NCI-H2227 (cell line): ENCODE data around the gene LPAR2.
"Not testable (repeated sequence)": the region's sequence is repeated elsewhere in the genome, so short reads cannot be mapped to it uniquely, and the experiment has no call there.

Experiments
- DNase-seq: peaks from one replicate; lab custom pipeline; 2025; ENCODE audit not compliant: unreplicated experiment; lab: John Stamatoyannopoulos, UW

Gene LPAR2

DNA sequence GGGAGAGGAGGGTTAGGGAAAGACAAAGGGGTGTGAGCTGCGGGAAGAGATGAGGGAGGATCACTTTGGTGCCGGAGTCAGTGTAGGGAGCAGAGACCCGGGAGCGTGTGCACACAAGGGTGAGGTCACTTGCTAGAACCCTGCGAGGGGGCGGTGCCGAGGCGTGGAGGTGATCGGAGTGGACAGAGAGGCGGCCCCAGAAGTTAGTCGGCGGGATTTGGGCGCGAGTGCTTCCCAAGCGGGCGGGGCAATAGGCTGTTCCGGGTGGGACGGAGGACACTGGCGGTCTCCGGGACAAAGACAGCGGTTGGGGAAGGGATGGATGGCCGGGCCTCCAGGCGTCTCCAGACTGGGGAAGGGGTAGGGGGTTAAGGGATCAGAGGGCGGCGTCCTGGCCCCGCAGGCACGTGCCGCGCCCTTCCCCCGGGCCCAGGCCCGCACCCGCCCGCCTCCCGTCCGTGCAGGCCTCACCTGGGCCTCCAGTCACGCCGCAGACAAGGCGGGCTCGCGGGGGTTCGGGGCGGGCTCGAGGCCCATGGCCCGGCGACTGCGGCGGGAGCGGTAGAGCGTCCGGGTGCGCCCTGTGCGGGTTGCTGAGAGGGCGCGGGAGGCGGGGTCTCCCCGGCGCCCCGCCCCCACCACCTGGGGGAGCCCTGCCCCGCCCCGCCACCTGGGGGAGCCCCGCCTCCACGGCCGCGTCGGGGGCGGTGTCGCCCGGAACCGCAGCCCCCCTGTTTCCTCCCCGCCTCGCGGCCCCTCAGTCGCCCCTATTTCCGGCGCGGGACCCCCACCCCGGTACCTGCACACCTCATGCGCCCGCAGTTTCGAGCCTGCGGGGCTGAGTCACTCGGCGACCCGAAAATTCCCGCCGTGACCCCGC, at the start of gene LPAR2:
Gene LPAR2, minus strand, starts transcription at position 600 of the 880 bp plus-strand sequence. CDS start 945 bp downstream, outside the sequence.
- DNase-seq: peak; percentile 80

GRCh38 chr19:19677579-19677978, 49.6 kb upstream of the LPAR2 start:
- DNase-seq: no peak

- no peak for DNase-seq
These were observed 46.3 kb upstream of the LPAR2 start for GRCh38 chr19:19674315-19674714.

DNA sequence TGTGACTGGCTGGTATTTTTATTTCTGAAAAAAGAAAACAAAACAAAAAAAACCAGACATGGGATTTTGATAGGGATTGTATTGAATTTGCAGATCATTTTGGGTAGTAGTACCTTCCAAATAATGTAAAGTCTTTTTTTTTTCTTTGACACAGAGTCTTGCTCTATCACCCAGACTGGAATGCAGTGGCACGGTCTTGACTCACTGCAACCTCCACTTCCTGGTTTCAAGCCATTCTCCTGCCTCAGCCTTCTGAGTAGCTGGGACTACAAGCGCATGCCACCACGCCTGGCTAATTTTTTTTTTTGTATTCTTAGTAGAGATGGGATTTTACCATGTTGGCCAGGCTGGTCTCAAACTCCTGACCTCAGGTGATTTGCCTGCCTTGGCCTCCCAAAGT, 44.8 kb upstream of the LPAR2 start:
- DNase-seq: no peak

GRCh38 chr19:19670070-19670551, 42.1 kb upstream of the LPAR2 start:
- no peak for DNase-seq

GRCh38 chr19:19668230-19669012, 40.4 kb upstream of the LPAR2 start, which contains the start of gene ZNF101:
ZNF101 (plus strand) TSS chr19:19668839; CDS start chr19:19668964, 125 bp downstream.
- peak; percentile 92 for DNase-seq

GRCh38 chr19:19665420-19665948, 37.5 kb upstream of the LPAR2 start:
- DNase-seq: not testable (repeated sequence)

GRCh38 chr19:19663256-19664120, 35.5 kb upstream of the LPAR2 start, which contains the start of gene ATP13A1:
ATP13A1 (minus strand) TSS chr19:19663676; CDS start chr19:19663666, 10 bp downstream.
- DNase-seq: peak; percentile 97

DNA sequence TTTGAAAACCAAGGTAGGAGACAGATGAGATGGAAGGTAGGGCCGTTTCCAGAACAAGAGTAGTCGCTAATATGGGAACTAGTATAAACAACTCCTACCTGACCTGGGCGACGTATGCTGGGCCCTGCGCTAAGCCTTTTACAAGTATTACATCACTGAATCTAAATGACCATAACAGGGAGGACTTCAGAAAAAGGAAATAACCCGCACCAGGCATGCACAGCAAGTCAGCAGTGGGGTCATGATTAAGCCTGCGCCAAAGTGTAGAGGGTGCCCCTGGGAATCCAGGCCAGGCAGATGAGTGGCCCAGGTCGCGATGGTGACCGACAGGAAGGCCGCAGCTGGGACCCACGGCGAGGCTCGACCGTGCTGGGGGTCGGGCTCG, 34.8 kb upstream of the LPAR2 start:
- DNase-seq: no peak

DNA sequence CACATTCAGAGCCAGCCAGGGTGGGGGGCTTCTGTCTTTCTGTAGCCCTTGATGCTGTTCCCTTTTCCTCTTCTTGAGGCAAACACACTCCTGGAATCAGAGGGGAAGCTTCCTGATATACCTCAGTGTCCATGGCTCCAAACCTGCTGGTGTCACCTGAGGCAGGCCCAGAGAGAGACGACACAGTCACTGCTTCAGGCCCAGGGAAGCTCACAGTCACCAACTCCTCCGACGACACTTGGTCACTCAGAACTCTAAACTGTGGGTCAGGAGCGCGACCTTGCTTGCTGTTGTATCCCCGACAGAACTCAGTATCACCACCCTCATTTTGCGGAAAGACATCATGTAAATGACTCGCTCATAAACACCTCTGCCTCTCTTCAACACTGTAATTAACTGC, 34.3 kb upstream of the LPAR2 start:
- no peak for DNase-seq

GRCh38 chr19:19661675-19662251, 33.7 kb upstream of the LPAR2 start:
- peak; percentile 52 for DNase-seq

GRCh38 chr19:19661141-19661674, 33.2 kb upstream of the LPAR2 start:
- DNase-seq: no peak

DNA sequence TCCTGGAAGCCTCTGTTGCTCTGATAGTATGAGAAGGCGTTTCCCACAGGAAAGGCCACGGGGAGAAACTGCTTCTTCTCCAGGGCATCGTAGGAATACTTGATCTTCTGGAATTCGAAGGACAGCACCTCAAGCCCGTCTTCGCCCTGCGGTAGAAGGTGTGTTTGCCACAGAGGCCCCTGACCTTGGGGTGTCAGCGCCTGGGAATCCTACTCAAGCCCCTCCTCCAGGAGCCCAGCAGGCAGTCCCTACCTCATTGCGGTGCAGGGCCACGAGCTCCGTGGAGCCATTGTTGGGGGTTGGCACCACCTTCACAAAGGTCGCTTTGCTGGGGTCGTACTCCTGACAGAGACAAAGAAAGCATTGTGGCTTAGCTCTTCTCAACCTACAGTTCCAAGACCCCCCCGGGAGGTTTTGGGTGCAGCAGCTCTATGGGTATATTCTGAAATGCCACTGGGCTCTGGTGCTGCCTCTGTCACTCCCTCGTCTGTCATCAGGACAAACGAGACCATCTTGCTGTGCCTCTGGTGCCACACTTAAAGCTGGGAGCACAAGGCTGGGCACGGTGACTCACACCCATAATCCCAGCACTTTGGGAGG, 31.7 kb upstream of the LPAR2 start:
- DNase-seq: no peak

DNA sequence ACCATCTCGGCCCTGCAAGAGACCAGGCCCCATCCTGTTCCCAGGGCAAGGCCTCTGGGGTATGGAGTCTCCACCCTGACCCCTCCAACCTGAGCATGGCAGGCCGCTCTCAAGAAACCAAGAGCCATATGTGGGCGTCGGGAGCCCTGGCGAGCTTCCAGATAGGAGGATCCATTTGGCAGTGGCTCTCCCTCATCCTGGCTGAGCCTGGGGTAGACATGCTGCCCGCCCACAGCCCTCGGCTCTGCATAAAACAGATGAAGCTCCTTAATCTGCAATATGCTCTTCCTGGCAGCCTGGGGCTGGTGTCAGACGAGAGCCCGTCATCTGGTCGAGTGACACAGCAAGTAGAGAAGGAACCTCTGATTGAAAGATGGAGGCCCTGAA, 29.4 kb upstream of the LPAR2 start:
- no peak for DNase-seq

DNA sequence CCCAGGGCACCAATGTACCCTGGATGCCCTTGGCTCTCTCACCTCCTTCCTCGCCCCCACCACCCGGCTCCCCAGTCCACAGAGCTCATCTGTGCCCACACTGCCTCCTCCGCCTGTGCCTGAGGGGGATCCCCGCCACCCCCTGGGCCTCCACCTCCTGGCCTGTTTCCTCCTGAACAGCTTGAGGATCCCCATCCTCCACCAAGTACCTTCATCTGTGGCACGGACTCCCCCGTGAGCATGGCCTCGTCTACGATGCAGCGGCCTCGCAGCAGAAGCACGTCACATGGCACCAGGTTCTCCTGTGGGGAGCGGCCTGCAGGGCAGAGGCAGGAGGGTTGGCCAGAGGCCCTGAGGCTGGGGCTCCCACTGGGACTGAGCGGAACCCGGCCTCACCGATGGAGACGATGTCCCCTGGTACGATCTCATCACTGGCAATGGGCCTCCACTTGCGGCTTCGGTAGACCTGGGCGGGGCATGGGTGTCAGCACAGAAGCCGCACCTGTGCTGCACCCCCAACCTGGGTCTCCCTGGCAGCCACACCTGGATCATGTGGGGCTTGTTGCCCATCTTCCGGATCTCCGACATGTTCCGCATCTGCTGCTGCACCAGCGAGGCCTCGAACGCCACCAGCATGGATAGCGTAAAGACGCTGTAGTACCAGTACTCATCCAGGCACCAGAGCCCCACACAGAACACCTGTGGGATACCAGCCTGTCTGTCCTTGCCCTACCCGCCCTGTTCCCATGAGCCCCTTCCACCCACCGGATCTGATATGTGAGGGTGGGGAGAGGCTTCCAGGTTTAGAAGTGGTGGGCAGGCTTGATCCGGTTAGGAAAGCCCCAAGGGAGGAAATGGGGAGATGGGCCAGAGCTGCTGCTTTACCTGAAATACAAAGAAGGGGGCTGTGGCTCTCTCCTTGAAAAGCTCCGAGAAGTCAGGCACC, 28.7 kb upstream of the LPAR2 start:
- DNase-seq: no peak

DNA sequence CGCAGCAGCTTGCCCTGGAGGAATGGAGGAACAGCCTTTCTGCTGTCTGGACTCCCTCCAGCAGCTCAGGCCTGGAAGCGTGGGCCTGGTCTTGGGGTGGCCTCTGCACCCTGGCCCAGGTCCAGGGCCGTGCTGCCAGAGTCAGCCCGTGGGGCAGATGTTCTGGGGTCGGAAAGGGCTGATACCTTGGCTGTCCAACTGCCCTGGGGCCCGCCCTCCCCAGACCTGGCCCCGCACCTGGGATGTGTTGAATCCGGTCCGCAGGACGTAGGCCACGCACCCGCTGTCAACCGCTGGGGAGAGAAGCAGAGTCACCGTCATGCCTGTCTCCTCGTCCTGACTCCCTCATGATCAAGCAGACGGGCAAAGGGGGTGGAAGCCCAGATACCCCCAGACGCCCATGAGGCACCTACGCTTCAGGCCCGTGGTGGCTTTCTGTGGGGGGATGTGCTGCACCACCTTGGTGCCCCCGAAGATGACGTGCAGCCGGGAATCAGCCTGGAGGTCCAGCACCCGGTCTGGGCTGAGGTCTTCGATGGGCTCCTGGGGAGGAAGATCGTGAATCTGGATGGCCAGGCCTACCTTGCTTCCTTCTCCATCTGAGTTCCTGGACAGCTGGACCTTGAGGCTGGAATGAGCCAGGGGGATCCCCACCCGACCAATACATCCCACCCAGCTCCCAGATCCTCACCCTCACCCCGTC, 27.8 kb upstream of the LPAR2 start:
- DNase-seq: no peak

- DNase-seq: no peak
These were observed 27.1 kb upstream of the LPAR2 start for GRCh38 chr19:19655051-19655594.
